Measurements from ENCODE around the gene DNAH17. TPM values are rescaled to one million over a fixed set of nuclear protein-coding genes. Genes with fewer than 3 reads are reported as not detected.

DNAH17 gene
- polyA plus RNA-seq, 3 donors, result 0.01 to 0.51 (median 0.11) TPM

- Histone ChIP-seq H3K4me2 (replicated peaks; ENCODE audit: extremely low read depth, low read length, poor library complexity, severe bottlenecking) (peak overlapping the region; percentile 14), H3K9me3 (replicated peaks in 1 of 2; ENCODE audit: control insufficient read depth in 1 of 2, insufficient read depth in 1 of 2, low read length in 2 of 2) (no peaks in the 10 kb centered on the region), H4K20me1 (ENCODE audit: insufficient read depth, low read length) (no peaks in the 10 kb centered on the region), H3K27me3 (ENCODE audit: control insufficient read depth in 2 of 2, insufficient read depth in 2 of 2, low read length in 2 of 2) (no peaks in the 10 kb centered on the region), H3K4me3 (replicated peaks in 1 of 3; ENCODE audit: low read depth in 2 of 3, low read length in 3 of 3) (no peak overlapping the region), H3K36me3 (replicated peaks in 1 of 2; ENCODE audit: control insufficient read depth in 1 of 2, insufficient read depth in 2 of 2, low read length in 2 of 2) (no peaks in the 10 kb centered on the region), H3K9ac (ENCODE audit: insufficient read depth, low read length, poor library complexity, severe bottlenecking) (peak overlapping the region; percentile 58), H2AFZ (ENCODE audit: insufficient read depth, low read depth, low read length, poor library complexity, severe bottlenecking) (no peak overlapping the region), H3K4me1 (ENCODE audit: control insufficient read depth in 1 of 2, insufficient read depth in 2 of 2, low read length in 2 of 2) (peaks cover 28 to 33% of the 10 kb centered on the region in 2 donors), H3K79me2 (ENCODE audit: insufficient read depth, low read length) (no peaks in the 10 kb centered on the region), H3K27ac (ENCODE audit: low read depth in 1 of 2, low read length in 2 of 2) (peak overlapping the region; percentile 89 to 95)
- Mint-ChIP-seq H3K36me3 (peaks cover 4 to 6% of the 10 kb centered on the region in 2 donors), H3K27ac (peak overlapping the region; percentile 94 to 98 (median 97)), H3K4me3 (peak overlapping the region in 1 of 2 donors; percentile 35), H3K4me1 (peaks cover 30% of the 10 kb centered on the region), H3K27me3 (ENCODE audit: low read depth in 3 of 3) (peaks cover 0 to 5% (median 3%) of the 10 kb centered on the region in 3 donors), H3K9me3 (peaks cover 0 to 8% (median 3%) of the 10 kb centered on the region in 7 donors)
- TF ChIP-seq CTCF (IDR thresholded peaks at IDR 0.05), result no peak
- peak; percentile 99 to 100 (median 99) for DNase-seq
- 19% methylated on average over 16 of the region's 19 CpGs for whole genome bisulfite sequencing (ENCODE audit: insufficient coverage)
- intact Hi-C loops (cut with micrococcal nuclease), result loop anchor here in 1 of 2 donors (5.0 kb wide), 1 partner anchor 150 kb away; no protein-coding TSS in a partner anchor
Observed at GRCh38 chr17:78442648-78443218, 134.5 kb downstream of the DNAH17 start.

DNA sequence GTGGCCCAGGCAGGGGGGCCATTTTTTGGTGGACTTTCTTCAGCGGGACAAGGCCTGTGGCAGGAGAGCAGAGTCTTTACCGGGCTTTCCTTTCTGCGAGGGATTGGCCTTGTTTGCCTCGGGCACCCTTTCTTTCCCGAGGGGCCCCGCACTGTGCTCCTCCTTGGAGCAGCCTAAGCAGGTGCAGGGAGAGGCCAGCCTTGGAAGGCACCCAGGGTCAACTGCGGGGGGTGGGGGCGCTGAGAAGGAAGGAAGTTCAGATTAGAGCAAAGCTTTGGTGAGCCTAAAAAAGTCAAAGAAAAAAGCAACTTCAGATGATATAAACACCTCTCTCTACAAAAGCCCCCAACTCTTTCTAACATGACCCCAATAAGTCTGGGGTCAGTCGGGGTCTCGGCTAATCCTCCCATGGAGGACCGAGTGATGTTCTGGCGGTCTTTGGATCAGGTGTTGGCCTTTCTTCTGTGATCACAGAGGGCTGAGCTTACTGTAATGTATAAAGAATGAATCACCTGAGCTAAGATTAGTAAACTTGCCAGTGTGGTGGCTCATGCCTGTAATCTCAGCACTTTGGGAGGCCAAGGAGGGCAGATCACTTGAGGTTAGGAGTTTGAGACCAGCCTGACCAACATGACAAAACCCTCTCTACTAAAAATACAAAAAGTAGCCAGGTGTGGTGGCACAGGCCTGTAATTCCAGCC lies 135.8 kb downstream of the DNAH17 start:
- TF ChIP-seq CTCF (IDR thresholded peaks at IDR 0.05), result no peak
- WGBS (ENCODE audit: insufficient coverage), result 84% methylated on average over 5 of the region's 12 CpGs
- peaks cover 30% of the 10 kb centered on the region for H3K4me1 Mint-ChIP-seq
- peaks cover 28 to 33% of the 10 kb centered on the region in 2 donors for H3K4me1 ChIP-seq (ENCODE audit: control insufficient read depth in 1 of 2, insufficient read depth in 2 of 2, low read length in 2 of 2)
- no peak overlapping the region for H3K4me3 Mint-ChIP-seq
- H3K36me3 Mint-ChIP-seq, result peaks cover 4 to 6% of the 10 kb centered on the region in 2 donors
- no peaks in the 10 kb centered on the region for H4K20me1 ChIP-seq (ENCODE audit: insufficient read depth, low read length)
- peaks cover 0 to 8% (median 3%) of the 10 kb centered on the region in 7 donors for H3K9me3 Mint-ChIP-seq
- H3K27me3 ChIP-seq (ENCODE audit: control insufficient read depth in 2 of 2, insufficient read depth in 2 of 2, low read length in 2 of 2), result no peaks in the 10 kb centered on the region
- H3K4me2 ChIP-seq (replicated peaks; ENCODE audit: extremely low read depth, low read length, poor library complexity, severe bottlenecking), result no peak overlapping the region
- no peaks in the 10 kb centered on the region for H3K79me2 ChIP-seq (ENCODE audit: insufficient read depth, low read length)
- DNase-seq, result peak in 1 of 3 donors; percentile 20
- H2AFZ ChIP-seq (ENCODE audit: insufficient read depth, low read depth, low read length, poor library complexity, severe bottlenecking), result no peak overlapping the region
- no peaks in the 10 kb centered on the region for H3K36me3 ChIP-seq (replicated peaks in 1 of 2; ENCODE audit: control insufficient read depth in 1 of 2, insufficient read depth in 2 of 2, low read length in 2 of 2)
- no peaks in the 10 kb centered on the region for H3K9me3 ChIP-seq (replicated peaks in 1 of 2; ENCODE audit: control insufficient read depth in 1 of 2, insufficient read depth in 1 of 2, low read length in 2 of 2)
- peak overlapping the region; percentile 94 to 98 (median 96) for H3K27ac Mint-ChIP-seq
- peaks cover 3 to 10% (median 3%) of the 10 kb centered on the region in 3 donors for H3K27me3 Mint-ChIP-seq (ENCODE audit: low read depth in 3 of 3)
- intact Hi-C loops (cut with micrococcal nuclease), result loop anchor here in 1 of 2 donors (5.0 kb wide), 1 partner anchor 151 kb away; no protein-coding TSS in a partner anchor
- H3K9ac ChIP-seq (ENCODE audit: insufficient read depth, low read length, poor library complexity, severe bottlenecking), result no peak overlapping the region
- H3K4me3 ChIP-seq (replicated peaks in 1 of 3; ENCODE audit: low read depth in 2 of 3, low read length in 3 of 3), result no peak overlapping the region
- peak overlapping the region; percentile 18 to 38 for H3K27ac ChIP-seq (ENCODE audit: low read depth in 1 of 2, low read length in 2 of 2)

All from CD14-positive monocyte (primary cell).